A673 (cell line): ENCODE results near the gene NHS. TPM values are rescaled to one million over a fixed set of nuclear protein-coding genes. Genes with fewer than 3 reads are reported as not detected.

ENCODE experiments used
- BruUV-seq: library from RNA; stranded (reverse); fragments of 400-500 nt; replicated peaks from 2 replicates; lab custom pipeline; 2021; lab: Mats Ljungman, UMichigan
- CTCF ChIA-PET: fragments of 300-600 bp; sonication (Branson Sonifier 250); formaldehyde crosslinking; loops from one replicate; lab custom pipeline; 2022; ENCODE audit warnings: antibody characterized with exemption; lab: Charles Lee
- POLR2A ChIA-PET: fragments of 300-600 bp; sonication (Branson Sonifier 250); formaldehyde crosslinking; loops from one replicate; lab custom pipeline; 2022; ENCODE audit warnings: antibody characterized with exemption; ENCODE audit not compliant: low non-redundant PET; lab: Charles Lee
- DNase-seq: peaks from one replicate; pipeline ENCODE4 v3.0.0-alpha.2; 2015; ENCODE audit warnings: low spot score
- H3K27ac ChIP-seq: fragments of 200-600 bp; sonication (generic); 2 replicates; pipeline ENCODE4 v1.5.1; 2016; ENCODE audit warnings: mixed run types, low read depth, mild to moderate bottlenecking, mixed read lengths, antibody characterized with exemption, low read length; ENCODE audit not compliant: poor library complexity, severe bottlenecking
- H3K27me3 ChIP-seq: fragments of 200-600 bp; sonication (generic); replicated peaks from 2 replicates; pipeline ENCODE4 v1.6.1; 2017; ENCODE audit warnings: mixed run types, low read depth, mild to moderate bottlenecking, mixed read lengths, antibody characterized with exemption, low read length; ENCODE audit not compliant: insufficient read depth, poor library complexity
- H3K36me3 ChIP-seq: fragments of 200-600 bp; sonication (generic); 2 replicates; pipeline ENCODE4 v1.6.1; 2016; ENCODE audit warnings: mixed run types, mild to moderate bottlenecking, mixed read lengths, antibody characterized with exemption, low read length; ENCODE audit not compliant: insufficient read depth, poor library complexity, severe bottlenecking
- H3K4me1 ChIP-seq: fragments of 200-600 bp; sonication (generic); 2 replicates; pipeline ENCODE4 v1.6.1; 2017; ENCODE audit warnings: mixed run types, mild to moderate bottlenecking, mixed read lengths, antibody characterized with exemption, low read length; ENCODE audit not compliant: insufficient read depth, poor library complexity, severe bottlenecking
- H3K4me3 ChIP-seq: fragments of 200-600 bp; sonication (generic); 2 replicates; pipeline ENCODE4 v1.5.1; 2016; ENCODE audit warnings: low read depth, mixed run types, mild to moderate bottlenecking, mixed read lengths, low read length; ENCODE audit not compliant: poor library complexity, severe bottlenecking
- H3K9me3 ChIP-seq: fragments of 200-600 bp; sonication (generic); 2 replicates; pipeline ENCODE4 v1.6.1; 2016; ENCODE audit warnings: mixed run types, low read depth, mild to moderate bottlenecking, mixed read lengths, antibody characterized with exemption, low read length; ENCODE audit not compliant: poor library complexity, severe bottlenecking
- EZH2 ChIP-seq: fragments of 200-600 bp; sonication (generic); IDR thresholded peaks from 2 replicates; pipeline ENCODE4 v1.6.1; 2017; ENCODE audit warnings: borderline replicate concordance, low read depth, mild to moderate bottlenecking, mixed read lengths, antibody characterized with exemption, low read length; ENCODE audit not compliant: poor library complexity, severe bottlenecking
- intact Hi-C: fragments of 100-400 bp; cut with micrococcal nuclease; formaldehyde crosslinking; loops from one replicate; pipeline ENCODE4 v1.10.0; 2022; ENCODE audit not compliant: unreplicated experiment
- total RNA-seq: library from RNA; stranded (reverse); gene quantifications from 2 replicates; pipeline ENCODE4 v1.2.3, GENCODE V29; 2021
- TF ChIP-seq, protein P1 (sequence below): fragments of 300-800, 200-600 bp; sonication (generic); conservative IDR thresholded peaks from 2 replicates; pipeline ENCODE4 v1.5.1; 2017; ENCODE audit warnings: low read depth, mild to moderate bottlenecking, antibody characterized with exemption, low read length, moderate library complexity, mixed read lengths

NHS gene
- total RNA-seq, 1 experiment from 2014 or later = 0.37 TPM

DNA sequence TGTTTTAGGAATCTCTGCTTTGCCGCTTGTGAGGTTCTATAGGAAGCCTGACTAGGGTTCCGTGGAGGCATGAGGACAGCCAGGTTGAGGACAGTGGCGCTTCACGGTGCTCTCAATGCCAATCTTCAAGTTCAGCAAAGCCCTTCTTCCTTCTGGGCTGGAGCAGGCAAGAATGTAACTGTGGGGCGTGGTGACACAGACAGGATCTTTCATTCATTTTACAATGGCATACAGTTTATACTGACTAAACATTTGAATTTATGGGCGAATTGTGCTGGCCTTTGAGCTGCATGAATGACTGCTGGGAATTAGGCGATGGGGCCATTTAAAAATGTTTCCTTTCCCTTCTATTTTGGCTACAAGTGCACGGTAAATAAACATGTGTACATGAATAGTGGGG, 2.9 kb upstream of the NHS start:
- no peak overlapping the region for H3K27ac ChIP-seq
- ChIA-PET POLR2A (no interaction called here), CTCF (no interaction called here)
- H3K9me3 ChIP-seq = no peaks in the 10 kb centered on the region
- BruUV-seq = no TSS peak
- H3K4me3 ChIP-seq = no peak overlapping the region
- no peaks in the 10 kb centered on the region for H3K36me3 ChIP-seq
- DNase-seq = no peak
- H3K27me3 ChIP-seq = peaks cover 71% of the 10 kb centered on the region
- TF ChIP-seq EZH2 = no peak
- TF ChIP-seq, protein P1, sequence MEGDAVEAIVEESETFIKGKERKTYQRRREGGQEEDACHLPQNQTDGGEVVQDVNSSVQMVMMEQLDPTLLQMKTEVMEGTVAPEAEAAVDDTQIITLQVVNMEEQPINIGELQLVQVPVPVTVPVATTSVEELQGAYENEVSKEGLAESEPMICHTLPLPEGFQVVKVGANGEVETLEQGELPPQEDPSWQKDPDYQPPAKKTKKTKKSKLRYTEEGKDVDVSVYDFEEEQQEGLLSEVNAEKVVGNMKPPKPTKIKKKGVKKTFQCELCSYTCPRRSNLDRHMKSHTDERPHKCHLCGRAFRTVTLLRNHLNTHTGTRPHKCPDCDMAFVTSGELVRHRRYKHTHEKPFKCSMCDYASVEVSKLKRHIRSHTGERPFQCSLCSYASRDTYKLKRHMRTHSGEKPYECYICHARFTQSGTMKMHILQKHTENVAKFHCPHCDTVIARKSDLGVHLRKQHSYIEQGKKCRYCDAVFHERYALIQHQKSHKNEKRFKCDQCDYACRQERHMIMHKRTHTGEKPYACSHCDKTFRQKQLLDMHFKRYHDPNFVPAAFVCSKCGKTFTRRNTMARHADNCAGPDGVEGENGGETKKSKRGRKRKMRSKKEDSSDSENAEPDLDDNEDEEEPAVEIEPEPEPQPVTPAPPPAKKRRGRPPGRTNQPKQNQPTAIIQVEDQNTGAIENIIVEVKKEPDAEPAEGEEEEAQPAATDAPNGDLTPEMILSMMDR = no peak
- H3K4me1 ChIP-seq = no peaks in the 10 kb centered on the region
- intact Hi-C loops = no loop called here

DNA sequence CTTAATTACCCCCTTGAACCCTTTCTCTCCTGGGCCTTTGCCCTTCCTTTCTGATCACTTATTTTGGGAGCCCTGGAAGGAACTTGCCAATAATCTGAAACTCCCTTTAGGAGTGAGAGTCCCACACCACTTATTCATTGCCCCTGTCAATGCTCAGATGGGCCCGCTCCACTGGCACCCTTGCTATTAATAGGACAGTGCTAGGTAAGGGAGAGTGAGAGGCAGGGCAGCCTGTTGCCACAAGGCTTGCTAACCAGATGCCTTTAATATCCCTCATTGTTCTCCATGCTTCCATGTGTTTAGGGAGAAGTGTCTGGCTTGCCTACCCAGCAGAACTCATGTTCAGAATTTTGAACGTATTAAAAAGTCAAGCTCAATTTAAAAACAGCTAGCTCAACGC, 1.7 kb upstream of the NHS start:
- H3K36me3 ChIP-seq = no peaks in the 10 kb centered on the region
- ChIA-PET POLR2A (no interaction called here), CTCF (no interaction called here)
- no TSS peak for BruUV-seq
- H3K4me3 ChIP-seq = no peak overlapping the region
- intact Hi-C loops = no loop called here
- H3K27me3 ChIP-seq = peaks cover 79% of the 10 kb centered on the region
- H3K4me1 ChIP-seq = no peaks in the 10 kb centered on the region
- H3K27ac ChIP-seq = no peak overlapping the region
- no peak for DNase-seq
- no peaks in the 10 kb centered on the region for H3K9me3 ChIP-seq
- TF ChIP-seq EZH2 = no peak
- TF ChIP-seq, protein P1 = no peak

DNA sequence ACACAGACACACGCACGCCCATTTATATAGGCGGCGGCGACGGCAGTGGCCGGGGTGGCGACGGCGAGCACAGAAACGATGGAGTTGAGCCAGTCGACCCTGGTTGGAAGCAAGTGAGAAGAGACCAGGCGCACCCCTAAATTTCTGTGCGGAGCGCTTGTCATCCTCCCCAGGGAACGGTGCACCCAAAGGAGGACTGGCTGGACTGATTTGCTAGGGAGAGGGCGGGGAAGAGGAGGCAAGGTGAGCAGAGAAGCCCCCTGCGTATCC, 302 bp downstream of the NHS start:
- peaks cover 81% of the 10 kb centered on the region for H3K27me3 ChIP-seq
- no TSS peak for BruUV-seq
- H3K36me3 ChIP-seq = no peaks in the 10 kb centered on the region
- POLR2A ChIA-PET = no interaction called here
- intact Hi-C loops = no loop called here
- CTCF ChIA-PET = no interaction called here
- no peaks in the 10 kb centered on the region for H3K4me1 ChIP-seq
- TF ChIP-seq EZH2 = no peak
- TF ChIP-seq, protein P1 = no peak
- no peaks in the 10 kb centered on the region for H3K9me3 ChIP-seq
- H3K4me3 ChIP-seq = peak overlapping the region; percentile 27
- no peak overlapping the region for H3K27ac ChIP-seq
- no peak for DNase-seq
